GM20431 (cell line): ENCODE measurements around the gene SCPEP1.
"Not testable (repeated sequence)": the region's sequence is repeated elsewhere in the genome, so short reads cannot be mapped to it uniquely, and the experiment has no call there.

Source experiments
- in situ Hi-C: fragments of 300-500 bp; cut with MseI, MboI; formaldehyde crosslinking; loops from one replicate; pipeline ENCODE4 v1.15.0; 2020; ENCODE audit warnings: low sequenced_read_pairs; ENCODE audit not compliant: unreplicated experiment

Gene SCPEP1

DNA sequence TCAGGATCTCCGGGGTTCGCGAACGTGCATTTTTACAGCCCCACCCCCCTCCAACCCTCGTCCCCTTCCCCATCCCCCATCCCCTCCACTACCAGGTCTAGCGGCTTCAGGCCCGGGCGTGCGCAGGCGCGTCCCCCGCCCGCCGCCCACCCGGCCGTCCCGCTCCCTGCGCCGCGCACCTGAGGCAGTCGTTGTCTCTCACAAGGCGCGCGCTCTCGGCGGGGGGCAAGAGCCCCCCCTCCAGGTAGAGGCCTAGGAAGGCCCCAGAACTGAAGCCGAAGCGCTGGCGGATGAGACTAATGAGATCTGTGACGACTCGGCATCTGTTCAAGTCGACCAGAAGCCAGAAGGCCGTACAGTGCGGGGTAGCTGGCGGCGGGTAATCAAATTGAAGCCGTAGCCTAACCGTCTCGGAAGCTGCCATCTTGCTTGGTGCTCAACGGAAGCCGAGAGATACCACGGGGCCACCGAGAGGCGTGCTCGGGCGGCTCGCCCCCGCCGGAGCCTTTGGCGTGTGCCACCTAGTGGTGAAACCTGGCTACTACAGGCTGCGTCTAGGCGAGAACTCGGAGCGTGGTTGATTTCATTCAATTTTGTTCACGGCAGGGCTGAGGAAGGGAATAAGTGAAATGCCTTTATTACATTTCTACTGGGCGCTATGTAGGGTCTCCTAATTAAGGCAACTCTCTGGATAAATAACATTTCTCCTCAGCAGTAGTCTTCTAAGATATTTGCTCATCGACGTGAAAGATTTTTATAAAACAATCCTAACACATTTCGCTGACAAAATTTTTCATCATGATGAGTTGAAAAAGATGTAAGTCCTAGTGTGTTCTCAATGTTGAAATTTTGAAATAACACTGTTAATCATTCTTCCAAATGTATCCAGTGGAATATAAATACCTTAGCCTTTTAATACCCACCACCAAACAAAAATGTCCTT, 17.1 kb upstream of the SCPEP1 start, which contains the start of gene COIL:
Gene COIL (minus strand): TSS at position 455 of the 943 bp plus-strand sequence. CDS start 31 bp downstream, at position 424.
- in situ Hi-C loops: no loop called here

DNA sequence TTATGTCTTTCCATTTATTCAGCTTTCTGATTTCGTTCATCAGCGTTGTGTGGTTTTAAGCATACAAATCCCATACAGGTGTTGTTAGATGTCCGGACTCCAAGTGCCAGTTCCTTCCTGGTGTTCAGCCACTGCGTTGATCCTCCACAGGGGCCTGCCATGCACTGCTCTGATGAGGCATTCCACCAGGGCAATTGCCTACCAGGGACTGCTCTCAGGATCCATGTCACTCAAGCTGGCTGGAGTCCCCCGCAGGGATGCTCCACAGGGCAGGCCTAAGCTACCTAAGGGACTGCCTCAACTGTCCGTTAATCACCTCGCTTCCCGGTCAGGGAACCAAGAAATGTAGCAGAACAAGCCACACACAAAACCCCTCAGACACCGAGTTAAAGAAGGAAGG, 12.7 kb upstream of the SCPEP1 start:
- in situ Hi-C loops: not testable (repeated sequence)

DNA sequence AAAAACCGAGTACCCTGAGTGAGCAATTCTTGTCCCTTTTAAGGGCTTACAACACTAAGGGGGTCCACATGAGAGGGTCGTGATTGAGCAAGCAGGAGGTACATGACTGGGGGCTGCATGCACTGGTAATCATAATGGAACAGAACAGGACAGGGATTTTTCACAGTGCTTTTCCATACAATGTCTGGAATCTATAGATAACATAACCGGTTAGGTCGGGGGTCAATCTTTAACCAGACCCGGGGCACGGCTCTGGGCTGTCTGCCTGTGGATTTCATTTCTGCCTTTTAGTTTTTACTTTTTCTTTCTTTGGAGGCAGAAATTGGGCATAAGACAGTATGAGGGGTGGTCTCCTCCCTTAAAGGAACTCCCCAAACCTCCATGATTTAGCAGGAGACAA, 12.2 kb upstream of the SCPEP1 start:
- in situ Hi-C loops: not testable (repeated sequence)

DNA sequence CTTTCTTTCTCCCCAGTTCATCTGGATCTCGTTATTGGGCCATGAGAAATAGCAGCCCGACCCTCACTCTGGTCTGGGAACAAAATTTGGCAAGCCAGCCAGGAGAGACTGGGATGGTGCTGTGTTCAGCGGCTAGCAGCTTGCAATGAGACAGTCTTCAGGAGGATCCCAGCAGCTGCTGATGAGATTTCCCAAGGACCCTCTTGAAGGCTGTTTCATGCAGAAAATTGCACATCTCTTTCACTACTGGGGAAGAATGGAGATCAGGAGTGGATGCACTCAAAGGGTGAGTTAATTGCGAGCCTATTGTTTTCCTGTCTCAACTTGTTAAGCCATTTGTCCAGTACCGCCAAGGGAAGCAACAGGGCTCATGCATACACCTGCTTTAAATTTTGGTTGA, 11.6 kb upstream of the SCPEP1 start:
- in situ Hi-C loops: no loop called here

DNA sequence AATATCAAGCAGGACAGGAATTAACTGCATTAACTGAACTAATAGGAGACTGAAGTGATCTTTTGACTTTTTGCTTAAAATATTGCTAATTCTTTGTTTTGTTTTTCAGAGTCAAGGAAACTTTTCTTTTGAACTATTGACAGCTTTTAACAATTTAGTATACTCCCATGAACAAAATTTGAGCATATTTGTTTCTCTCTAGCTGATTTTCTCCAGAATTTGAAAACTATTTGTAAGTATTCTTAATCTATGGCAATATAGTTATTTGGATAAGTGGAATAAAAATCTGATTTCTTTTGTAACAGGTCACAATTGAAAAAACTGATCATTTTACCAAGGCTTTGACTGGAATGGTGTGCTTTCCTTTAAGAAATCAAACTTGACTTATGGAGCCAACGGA, 7.0 kb upstream of the SCPEP1 start:
- in situ Hi-C loops: no loop called here

DNA sequence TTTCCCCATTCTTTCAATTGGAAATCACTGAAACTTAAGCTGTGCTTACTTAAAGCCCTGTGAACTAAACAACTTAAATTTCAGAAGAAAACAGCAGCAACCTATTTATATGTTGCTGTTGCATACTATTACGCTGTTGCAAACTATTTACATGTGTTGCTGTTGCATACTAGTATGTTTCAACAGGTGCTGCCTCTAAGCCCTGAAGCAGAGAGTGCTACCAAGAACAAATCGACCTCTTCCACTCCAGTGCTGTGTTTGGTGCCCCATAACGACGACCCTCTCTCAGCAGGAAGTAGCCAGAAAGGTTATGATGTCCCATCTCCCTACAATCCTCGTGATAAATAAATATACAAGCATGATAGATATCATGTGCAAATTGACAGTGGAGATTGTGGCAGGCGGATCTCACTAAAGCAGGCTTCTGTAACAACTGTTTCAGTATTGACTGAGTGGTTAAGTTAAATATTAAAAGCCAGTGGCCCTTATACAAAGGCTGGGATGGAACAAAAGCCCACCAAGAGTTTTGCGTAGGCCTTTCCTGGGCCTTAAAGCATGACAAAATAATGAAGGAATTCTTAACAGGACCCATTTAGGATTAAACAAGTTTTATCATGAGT, 5.7 kb upstream of the SCPEP1 start:
- in situ Hi-C loops: no loop called here

DNA sequence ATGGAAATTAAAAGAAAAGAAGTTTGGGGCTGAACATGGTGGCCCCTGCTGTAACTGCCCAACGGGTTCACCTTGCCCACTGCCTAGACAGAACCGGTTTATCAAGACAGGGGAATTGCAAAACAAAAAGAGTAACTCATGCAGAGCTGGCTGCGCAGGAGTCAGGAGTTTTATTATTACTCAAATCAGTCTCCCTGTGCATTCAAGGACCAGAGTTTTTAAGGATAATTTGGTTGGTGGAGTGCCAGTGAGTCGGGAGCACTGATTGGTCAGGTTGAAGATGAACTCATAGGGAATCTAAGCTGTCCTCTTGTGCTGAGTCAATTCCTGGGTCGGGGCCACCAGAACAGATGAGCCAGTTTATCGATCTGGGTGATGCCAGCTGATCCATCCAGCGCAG, 4.4 kb upstream of the SCPEP1 start:
- in situ Hi-C loops: no loop called here

DNA sequence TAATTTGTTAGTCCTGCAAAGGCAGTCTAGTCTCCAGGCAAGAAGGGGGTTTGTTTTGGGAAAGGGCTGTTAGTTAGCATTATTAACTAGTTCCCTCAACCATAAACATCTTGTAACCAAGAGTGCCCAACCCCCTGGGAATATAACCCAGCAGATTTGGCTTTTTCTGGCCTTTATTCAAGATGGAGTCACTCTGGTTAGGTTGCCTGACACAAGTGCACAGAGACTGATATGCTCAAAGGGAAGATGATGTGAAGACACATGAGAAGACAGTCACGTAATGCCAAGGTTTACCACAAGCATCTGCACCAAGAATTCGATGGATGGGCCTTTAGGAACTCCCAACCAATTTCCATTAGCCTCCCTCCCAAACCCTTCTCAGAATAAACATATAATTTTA, 3.9 kb upstream of the SCPEP1 start:
- in situ Hi-C loops: no loop called here

DNA sequence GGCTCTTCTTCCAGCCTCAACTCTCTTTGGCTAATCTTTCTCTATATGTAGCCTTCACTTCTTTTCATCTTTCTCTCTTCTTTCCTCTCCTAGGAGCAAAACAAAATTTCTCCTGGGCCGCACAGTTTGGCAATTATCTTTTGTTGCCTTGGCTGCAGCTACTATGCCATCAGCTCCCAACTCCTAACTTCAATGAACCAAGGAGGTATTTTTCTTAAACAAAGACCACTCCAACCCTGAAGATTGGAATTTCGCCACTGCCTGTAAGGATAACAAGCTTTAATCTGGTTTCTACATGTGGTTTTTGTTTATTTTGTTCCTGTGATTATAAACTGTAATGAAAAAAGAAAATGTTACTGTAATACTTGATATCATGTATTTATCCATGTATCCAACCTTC, 2.3 kb upstream of the SCPEP1 start:
- in situ Hi-C loops: no loop called here

DNA sequence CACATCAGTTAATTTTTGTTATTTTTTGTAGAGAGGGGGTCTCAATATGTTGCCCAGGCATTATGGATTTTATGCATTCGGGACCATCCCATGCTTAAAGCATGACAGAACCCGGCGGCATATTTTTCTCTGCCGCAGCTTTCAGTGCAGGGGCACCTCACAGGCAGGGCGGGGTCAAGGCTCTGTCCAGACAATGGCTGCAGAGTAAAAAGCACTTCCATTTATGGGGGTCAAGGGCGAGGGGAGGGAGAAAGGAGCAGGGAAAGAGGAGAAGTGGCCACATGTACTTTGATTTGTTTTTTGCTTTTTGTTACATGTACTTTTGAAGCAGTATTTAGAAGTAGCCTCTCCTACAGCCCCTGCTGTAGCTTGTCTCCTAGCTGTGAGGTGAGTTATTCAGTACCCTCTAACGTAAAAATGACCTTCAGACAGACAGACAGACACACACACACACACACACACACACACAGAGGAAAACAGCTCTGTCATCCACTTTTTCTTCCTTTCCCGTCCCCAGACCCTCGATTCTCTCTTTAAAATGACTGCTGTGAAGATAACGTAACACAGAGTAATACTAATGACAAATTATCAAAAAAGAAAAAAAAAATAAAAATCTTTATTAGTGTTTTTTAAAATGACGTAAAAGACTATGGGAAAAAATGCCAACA, 856 bp upstream of the SCPEP1 start:
- in situ Hi-C loops: no loop called here

DNA sequence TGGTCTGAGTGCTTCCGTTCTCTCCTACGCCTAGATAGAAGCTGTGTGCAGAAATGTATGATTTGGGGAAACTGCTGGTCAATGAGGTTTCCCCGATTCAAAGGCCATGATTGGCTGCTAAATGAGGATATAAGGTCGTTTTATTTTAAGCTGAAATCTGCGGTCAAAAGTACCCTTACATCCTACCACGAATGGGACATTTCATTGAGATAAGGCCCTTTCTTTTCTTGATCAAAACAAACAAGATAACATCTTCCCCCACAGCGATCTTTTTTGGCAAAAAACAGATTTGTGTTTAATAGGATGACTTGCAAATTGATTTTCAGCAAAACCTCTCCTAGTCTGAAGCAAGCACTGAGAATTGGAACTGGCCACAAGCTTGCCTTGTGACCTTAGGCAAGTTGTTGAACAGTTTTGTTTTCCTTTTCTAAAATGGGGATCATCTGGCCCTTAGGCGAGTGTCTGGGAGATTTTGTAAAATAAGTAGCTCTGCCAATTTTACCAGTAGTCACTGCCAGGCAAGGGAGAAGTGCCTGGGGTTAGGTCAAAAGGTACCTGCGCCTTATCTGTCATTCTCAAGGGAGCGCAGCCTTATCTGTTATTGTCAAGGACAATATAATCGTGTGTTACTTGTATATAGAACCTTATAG, 635 bp downstream of the SCPEP1 start:
- in situ Hi-C loops: no loop called here

DNA sequence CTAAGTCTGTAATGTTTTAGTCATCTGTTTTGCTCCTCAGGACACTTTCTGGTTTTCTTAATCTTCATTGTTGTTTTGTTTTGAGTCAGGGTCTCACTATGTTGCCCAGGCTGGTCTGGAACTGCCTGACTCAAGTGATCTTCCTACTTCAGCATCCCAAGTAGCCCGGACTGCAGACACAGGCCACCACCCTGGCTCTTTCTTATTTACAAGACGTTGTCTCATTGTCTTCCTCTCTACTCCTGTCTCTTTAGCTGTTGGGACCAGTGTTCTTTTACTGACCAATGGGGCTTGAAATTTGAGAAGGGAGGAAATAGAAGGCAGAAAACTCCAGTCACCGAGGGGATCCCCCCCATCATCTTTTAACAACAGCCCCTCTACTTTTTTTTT, 1.2 kb downstream of the SCPEP1 start:
- in situ Hi-C loops: no loop called here

DNA sequence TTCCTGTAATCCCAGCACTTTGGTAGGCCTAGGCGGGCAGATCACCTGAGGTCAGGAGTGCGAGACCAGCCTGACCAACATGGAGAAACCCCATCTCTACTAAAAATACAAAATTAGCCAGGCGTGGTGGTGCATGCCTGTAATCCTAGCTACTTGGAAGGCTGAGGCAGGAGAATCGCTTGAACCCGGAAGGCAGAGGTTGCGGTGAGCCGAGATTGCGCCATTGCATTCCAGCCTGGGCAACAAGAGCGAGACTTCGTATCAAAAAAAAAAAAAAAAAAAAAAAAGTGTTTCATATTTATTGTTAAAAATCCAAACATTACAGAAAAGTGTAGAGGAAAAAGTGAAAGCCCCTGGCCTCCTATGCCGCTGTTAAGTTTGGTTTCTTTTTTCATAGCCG, 2.6 kb downstream of the SCPEP1 start:
- in situ Hi-C loops: not testable (repeated sequence)

DNA sequence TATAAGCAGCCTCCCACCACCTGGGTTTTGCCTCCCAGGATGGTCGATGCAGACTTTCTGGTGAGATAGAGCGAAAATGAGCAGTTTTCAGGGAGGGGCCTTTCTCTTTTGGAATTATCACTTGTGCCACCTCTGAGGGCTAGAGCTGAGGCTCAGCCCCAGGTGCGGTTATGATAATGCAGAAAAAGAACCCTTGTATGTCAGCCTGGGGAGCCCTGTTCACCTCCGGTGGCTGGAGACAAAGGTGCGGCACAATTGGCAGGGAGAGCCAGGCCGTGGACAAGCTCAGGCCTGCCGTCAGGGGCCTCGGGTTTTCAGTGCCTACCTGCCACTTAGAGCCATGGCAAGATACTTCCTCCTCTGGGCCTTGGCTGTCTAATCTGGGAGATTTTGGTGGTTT, 4.4 kb downstream of the SCPEP1 start:
- in situ Hi-C loops: no loop called here

DNA sequence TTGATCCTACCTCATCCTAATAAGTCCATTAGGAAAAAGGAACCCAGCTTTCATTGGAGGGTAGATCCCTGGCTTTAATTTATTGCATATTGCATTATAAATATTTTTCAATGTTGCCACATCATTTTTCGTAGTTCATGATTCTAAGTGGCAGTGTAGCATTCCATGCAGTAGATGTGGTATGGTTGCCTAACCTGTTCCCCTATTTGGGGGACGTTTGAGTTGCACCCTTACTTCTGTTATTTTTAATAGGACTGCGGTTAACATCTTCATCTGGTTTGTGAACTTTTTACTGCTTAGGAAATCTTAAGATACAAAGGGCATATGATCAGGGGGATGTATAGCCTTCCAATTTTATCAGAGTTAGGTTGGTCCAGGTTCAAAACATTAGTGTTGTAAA, 5.4 kb downstream of the SCPEP1 start:
- in situ Hi-C loops: no loop called here

DNA sequence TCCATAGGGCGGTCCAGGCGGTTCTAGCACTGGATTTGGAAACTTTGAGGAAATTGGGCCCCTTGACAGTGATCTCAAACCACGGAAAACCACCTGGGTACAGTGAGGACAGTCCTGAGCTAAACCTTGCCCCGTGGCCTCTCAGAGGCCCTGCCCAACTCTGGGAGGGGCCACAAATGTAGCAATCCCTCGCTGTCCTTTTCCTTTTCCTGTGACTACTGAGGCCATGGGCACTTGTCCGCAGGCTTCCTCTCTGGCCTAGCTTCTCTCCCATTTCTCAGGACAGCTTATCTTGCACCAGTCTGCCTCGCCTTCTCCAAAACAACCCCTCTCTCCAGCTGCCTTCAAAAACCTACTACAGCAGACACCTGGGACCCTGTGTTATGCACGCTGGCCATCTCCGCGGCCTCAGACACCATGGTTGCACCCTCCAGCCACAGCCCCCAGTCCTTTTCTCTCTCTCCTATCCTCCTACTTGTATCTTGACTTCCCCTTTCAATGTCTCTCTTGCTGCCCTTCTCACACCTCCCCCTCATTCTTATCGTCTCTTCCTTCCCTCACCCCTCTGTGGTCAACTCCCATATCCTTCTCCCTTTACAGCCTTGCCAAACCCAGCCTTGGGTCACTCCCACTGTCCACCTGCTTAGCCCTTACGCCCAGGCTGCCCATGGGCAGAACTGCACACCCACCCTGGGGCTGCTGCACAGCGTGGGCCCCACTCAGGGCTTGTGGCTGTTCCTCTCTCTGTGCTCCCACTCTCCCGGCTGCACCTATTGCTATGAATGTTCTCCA, 7.6 kb downstream of the SCPEP1 start:
- in situ Hi-C loops: no loop called here

DNA sequence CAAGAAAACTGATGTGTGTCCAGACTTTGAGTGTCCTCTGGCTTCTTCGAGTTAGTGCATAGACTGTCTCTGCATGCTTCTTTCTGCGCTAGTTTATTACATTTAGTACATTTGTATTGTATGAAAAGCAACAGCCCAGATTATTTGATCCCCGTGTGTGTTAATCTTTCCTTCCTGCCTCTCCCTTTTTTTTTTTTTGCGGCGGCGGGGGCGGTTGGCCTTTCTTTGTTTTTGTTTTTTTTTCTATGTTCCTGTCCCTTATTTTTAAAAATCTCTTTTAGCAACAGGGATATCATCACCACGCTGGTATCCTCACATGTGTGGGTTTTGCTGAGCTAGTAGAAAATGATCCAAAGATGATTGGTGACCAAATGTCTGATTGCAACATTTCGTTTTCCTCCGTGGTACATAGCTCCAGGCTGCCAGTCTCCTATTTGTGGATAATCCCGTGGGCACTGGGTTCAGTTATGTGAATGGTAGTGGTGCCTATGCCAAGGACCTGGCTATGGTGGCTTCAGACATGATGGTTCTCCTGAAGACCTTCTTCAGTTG, 9.4 kb downstream of the SCPEP1 start:
- in situ Hi-C loops: no loop called here

DNA sequence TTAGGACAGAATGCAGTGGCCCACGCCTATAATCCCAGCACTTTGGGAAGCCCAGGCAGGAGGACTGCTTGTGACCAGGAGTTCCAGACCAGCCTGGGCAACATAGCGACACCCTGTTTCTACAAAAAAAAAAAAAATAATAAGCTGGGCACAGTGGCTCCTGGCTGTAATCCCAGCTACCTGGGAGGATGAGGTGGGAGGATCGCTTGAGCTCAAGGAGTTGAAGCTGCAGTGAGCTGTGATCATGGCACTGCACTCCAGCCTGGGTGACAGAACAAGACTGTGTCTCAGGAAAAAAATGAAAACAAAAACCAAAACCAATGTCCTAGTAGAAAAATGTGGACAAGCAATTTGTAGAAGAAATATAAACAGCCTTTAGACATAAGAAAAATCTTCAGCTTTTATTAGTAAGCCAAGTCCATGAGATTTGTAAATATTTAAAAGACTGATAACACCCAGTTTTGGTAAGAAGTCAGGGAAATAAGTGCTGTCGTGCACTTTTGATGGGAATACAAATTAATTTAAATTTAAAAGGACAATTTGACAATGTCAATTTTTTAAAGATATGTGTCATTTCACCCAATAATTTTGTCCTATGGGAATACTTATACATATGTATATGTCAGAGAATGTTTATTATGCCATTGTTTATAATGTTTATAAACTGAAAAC, 11.1 kb downstream of the SCPEP1 start:
- in situ Hi-C loops: no loop called here

DNA sequence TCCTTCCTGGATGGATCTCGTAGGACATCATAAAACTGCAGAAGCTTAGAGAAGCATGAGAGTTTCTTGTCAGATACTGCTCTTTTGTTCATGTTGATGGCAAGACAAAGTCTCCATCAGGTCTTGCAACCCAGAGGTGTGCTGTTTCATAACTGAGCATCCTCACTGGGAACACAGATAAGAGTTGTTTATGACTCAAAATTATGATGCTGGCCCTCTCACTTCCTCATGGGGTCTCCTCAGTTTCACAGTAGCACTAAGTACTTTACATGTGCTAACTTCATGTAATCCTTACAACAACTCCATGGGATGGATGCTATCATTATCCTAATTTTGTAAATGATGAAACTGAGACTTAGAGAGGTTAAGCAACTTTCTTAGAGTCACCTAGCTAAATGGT, 14.4 kb downstream of the SCPEP1 start:
- in situ Hi-C loops: no loop called here
